Chondrocyte (in vitro differentiated cells): ENCODE data around the gene SEPTIN2. TPM values are rescaled to one million over a fixed set of nuclear protein-coding genes. Genes with fewer than 3 reads are reported as not detected.

Experiments
- DNase-seq: peaks from one replicate; pipeline ENCODE4 v3.0.0; 2021; ENCODE audit warnings: mixed read lengths, low spot score
- H3K27ac Mint-ChIP-seq: one replicate; pipeline ENCODE4 v1.8.0; 2021; ENCODE audit warnings: mild to moderate bottlenecking, moderate library complexity, mixed read lengths; ENCODE audit not compliant: unreplicated experiment
- H3K27me3 Mint-ChIP-seq: 2 replicates; pipeline ENCODE4 v1.8.0; 2021; ENCODE audit warnings: low read depth, mixed read lengths
- H3K36me3 Mint-ChIP-seq: 2 replicates; pipeline ENCODE4 v1.8.0; 2021; ENCODE audit warnings: low read depth, mixed read lengths
- H3K4me1 Mint-ChIP-seq: 2 replicates; pipeline ENCODE4 v1.8.0; 2021; ENCODE audit warnings: low read depth, mild to moderate bottlenecking, mixed read lengths
- H3K4me3 Mint-ChIP-seq: one replicate; pipeline ENCODE4 v1.8.0; 2021; ENCODE audit warnings: mild to moderate bottlenecking, moderate library complexity, mixed read lengths; ENCODE audit not compliant: unreplicated experiment
- H3K9me3 Mint-ChIP-seq: 2 replicates; pipeline ENCODE4 v1.8.0; 2021; ENCODE audit warnings: low read depth, mixed read lengths
- CTCF ChIP-seq: fragments of 200-600 bp; sonication (generic); IDR thresholded peaks from 2 replicates; pipeline ENCODE4 v1.5.0; 2021; ENCODE audit warnings: antibody characterized with exemption, mild to moderate bottlenecking, moderate library complexity
- long read RNA-seq: library from polyadenylated mRNA; stranded (forward); transcript quantifications from one replicate; pipeline ENCODE4 v2.0.0, GENCODE V29; 2021
- total RNA-seq: library from RNA; stranded (reverse); gene quantifications from 3 replicates; pipeline ENCODE4 v1.2.1, GENCODE V29; 2021

Gene SEPTIN2
- total RNA-seq: 447 to 542 TPM (median 465 TPM) in 3 replicates
- long read RNA-seq, transcript SEPT2-208 (12 exons, 3,267 nt): minor isoform, 8 of 1,483 reads
- long read RNA-seq, transcript SEPT2-203 (13 exons, 3,315 nt): major isoform, 1,124 of 1,483 reads
- long read RNA-seq, transcript SEPT2-204 (13 exons, 3,701 nt): minor isoform, 44 of 1,483 reads
- long read RNA-seq, partial matches to known transcripts: 92 of 1,483 reads
- long read RNA-seq, other reads (novel, unspliced or antisense): 212 of 1,483 reads

- no peaks in the 10 kb centered on the region for H3K27me3 Mint-ChIP-seq
- no peak for TF ChIP-seq CTCF
- peaks cover 72% of the 10 kb centered on the region for H3K4me1 Mint-ChIP-seq
- peaks cover 2% of the 10 kb centered on the region for H3K36me3 Mint-ChIP-seq
- peak within 1 kb of the TSS; percentile 100 for H3K4me3 Mint-ChIP-seq
- peak within 1 kb of the TSS; percentile 100 for H3K27ac Mint-ChIP-seq
- H3K9me3 Mint-ChIP-seq: no peaks in the 10 kb centered on the region
- no peak for DNase-seq
These were observed at the start of gene SEPTIN2 for GRCh38 chr2:241315879-241316631. TSS of gene SEPTIN2 (plus strand) at chr2:241315925. CDS start at chr2:241324233, 8,308 bp downstream.

GRCh38 chr2:241267249-241268067 is 48.3 kb upstream of the SEPTIN2 start:
- Mint-ChIP-seq H3K27ac (peak overlapping the region; percentile 85), H3K4me1 (peaks cover 48% of the 10 kb centered on the region), H3K9me3 (no peaks in the 10 kb centered on the region), H3K4me3 (no peak overlapping the region), H3K36me3 (peaks cover 47% of the 10 kb centered on the region), H3K27me3 (no peaks in the 10 kb centered on the region)
- DNase-seq: no peak
- TF ChIP-seq CTCF: no peak

- Mint-ChIP-seq H3K9me3 (no peaks in the 10 kb centered on the region), H3K4me3 (peak overlapping the region; percentile 5), H3K4me1 (peaks cover 50% of the 10 kb centered on the region), H3K36me3 (peaks cover 40% of the 10 kb centered on the region), H3K27me3 (no peaks in the 10 kb centered on the region), H3K27ac (peak overlapping the region; percentile 85)
- no peak for DNase-seq
- no peak for TF ChIP-seq CTCF
These were observed 47.4 kb upstream of the SEPTIN2 start for GRCh38 chr2:241268306-241268705.

GRCh38 chr2:241268716-241269445 is 46.8 kb upstream of the SEPTIN2 start:
- peaks cover 35% of the 10 kb centered on the region for H3K36me3 Mint-ChIP-seq
- TF ChIP-seq CTCF: no peak
- peak overlapping the region; percentile 85 for H3K27ac Mint-ChIP-seq
- H3K9me3 Mint-ChIP-seq: no peaks in the 10 kb centered on the region
- H3K4me3 Mint-ChIP-seq: peak overlapping the region; percentile 98
- H3K4me1 Mint-ChIP-seq: peaks cover 53% of the 10 kb centered on the region
- H3K27me3 Mint-ChIP-seq: no peaks in the 10 kb centered on the region
- DNase-seq: no peak
